Epithelial cell of prostate (primary cell): ENCODE data around the gene PIGZ.

Experiments
- DNase-seq: peaks from one replicate; pipeline ENCODE4 v3.0.0-alpha.2; 2011; ENCODE audit warnings: low read depth, low spot score
- H3K27ac ChIP-seq: fragments of 450-650 bp; 2 replicates; pipeline ENCODE4 v1.5.1; 2017; ENCODE audit warnings: mild to moderate bottlenecking

Gene PIGZ, protein sequence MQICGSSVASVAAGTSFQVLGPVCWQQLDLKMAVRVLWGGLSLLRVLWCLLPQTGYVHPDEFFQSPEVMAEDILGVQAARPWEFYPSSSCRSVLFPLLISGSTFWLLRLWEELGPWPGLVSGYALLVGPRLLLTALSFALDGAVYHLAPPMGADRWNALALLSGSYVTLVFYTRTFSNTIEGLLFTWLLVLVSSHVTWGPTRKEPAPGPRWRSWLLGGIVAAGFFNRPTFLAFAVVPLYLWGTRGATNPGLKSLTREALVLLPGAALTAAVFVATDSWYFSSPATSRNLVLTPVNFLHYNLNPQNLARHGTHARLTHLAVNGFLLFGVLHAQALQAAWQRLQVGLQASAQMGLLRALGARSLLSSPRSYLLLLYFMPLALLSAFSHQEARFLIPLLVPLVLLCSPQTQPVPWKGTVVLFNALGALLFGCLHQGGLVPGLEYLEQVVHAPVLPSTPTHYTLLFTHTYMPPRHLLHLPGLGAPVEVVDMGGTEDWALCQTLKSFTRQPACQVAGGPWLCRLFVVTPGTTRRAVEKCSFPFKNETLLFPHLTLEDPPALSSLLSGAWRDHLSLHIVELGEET

GRCh38 chr3:196968233-196969133 lies at the start of gene PIGZ:
Gene PIGZ (minus strand): TSS chr3:196968833. CDS start chr3:196952031, 16,802 bp downstream.
- DNase-seq, result no peak
- H3K27ac ChIP-seq, result no peak within 1 kb of the TSS

GRCh38 chr3:197017003-197017402 lies 48.4 kb upstream of the PIGZ start:
- H3K27ac ChIP-seq, result no peak overlapping the region
- no peak for DNase-seq

- no peak overlapping the region for H3K27ac ChIP-seq
- no peak for DNase-seq
Observed at GRCh38 chr3:197015790-197016736, 47.4 kb upstream of the PIGZ start.

DNA sequence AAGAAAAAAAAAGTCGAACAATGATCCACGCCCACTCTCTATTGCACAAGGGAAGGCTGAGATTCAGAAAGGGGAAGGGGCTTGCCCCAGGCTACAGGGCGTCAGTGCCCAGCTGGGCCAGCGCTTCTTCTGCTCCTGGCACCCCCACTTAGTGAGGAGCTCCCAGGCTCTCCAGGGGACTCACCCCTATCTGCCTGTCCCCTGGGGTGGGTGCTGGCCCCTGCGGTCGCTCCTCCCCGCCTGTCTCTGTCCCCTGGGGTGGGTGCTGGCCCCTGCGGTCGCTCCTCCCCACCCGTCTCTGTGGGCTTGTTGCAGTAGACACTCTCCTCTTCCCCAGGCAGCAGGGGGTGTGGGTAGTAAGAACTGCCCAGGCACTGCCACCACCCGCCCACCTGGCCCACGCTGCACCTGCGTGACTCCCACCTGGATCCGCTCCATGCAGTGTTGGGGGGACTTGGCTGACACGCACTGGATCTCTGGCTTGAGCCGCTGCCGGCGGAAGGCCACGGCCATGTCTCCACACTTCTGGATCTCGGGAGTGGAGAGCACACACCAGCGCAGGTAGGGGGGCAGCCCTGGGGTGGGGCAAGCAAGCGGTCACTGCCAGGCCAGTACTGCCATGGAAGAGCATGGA lies 46.4 kb upstream of the PIGZ start:
- no peak overlapping the region for H3K27ac ChIP-seq
- no peak for DNase-seq

DNA sequence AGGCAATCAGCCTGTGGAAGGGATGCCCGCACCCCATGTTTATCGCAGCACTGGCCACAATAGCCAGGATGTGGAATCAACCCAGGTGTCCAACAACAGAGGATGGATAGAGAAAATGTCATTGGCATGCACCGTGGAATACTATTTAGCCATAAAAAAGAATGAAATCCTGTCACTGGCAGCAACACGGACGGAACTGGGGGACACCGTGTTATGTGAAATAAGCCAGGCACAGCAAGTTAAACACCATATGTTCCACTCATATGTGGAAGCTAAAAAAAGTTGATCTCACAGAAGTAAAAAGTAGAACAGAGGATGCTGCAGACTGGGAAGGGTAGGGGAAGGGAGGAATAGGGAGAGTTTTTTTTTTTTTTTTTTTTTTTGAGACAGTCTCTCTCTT lies 45.4 kb upstream of the PIGZ start:
- DNase-seq, result no peak
- H3K27ac ChIP-seq, result no peak overlapping the region

GRCh38 chr3:197012540-197012883 lies 43.9 kb upstream of the PIGZ start:
- no peak for DNase-seq
- H3K27ac ChIP-seq, result no peak overlapping the region

DNA sequence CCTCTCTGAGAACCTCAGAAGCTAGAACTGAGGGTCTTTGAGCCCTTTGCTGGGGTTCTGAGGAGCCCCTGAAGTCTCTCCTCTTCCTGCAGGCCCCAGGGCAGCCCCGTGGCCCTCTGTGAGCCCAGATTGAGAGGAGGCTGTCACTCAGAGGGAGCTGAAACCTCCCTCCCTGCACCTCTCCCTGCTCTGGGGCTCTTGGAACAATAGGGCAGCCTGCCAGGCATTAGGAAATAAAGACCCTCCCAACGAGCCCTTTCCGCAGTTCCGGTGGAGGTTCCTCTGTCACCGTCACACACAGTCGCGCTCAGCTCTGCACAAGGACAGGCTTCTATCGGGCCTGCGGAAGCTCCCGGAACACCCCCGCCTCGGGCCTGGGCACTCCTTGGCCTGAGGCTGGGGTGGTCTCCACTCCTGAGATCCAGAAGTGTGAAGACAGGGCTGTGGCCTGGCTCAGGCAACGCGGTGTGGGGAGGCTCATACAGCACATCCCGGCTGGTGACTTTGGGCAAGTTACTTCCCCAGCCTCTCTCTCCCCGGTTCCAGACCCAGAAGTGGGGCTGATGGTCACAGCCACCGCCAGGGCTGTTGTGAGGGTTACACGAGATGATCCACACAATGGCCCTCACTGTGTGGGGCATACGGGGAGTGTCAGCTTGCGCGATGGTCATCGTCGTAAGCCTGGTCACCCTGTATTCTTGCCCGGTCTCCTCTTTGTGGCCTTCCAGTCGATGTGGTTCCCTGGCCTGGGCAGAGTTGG lies 43.3 kb upstream of the PIGZ start:
- no peak overlapping the region for H3K27ac ChIP-seq

DNA sequence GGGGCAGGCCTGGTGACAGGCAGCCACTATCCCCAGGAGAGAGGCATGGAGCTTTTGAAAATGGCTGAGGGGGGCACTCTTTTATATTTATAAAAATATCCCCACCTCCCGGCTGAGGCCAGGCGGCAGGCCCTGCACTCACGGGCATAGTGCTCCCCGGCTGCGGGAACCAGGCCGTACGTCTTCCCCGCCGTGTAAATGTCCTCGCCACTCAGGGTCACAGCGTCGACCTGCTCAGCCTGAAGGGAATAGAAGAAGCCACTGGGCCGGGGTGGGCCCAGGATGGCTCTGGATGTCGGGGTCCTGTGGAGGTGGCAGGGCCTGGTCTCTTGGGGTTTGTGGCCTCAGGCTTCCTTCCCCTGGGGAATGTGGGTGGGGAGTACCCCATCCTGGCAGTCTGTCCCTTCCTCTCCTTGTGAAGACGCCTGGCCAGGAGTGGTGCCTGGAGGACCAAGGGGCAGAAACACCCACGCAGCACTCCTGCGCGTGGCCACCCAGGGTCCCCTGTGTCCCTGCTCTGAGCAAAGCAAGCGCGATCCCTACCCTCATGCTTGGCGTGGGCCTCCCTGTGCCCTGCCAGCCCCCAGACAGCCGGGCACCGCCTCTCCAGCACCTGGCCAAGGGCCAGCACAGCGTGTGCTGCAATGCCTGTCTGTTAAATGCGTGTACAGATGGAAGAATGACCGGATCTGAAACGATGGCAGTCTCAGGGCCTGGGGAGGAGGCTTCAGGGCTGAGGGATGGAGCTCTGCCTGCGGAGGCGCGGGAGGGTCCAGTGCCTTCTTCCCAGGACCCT lies 42.1 kb upstream of the PIGZ start:
- DNase-seq, result no peak
- H3K27ac ChIP-seq, result no peak overlapping the region

More for the DNA sequence above, 43.3 kb upstream of the PIGZ start:
- DNase-seq, result no peak

DNA sequence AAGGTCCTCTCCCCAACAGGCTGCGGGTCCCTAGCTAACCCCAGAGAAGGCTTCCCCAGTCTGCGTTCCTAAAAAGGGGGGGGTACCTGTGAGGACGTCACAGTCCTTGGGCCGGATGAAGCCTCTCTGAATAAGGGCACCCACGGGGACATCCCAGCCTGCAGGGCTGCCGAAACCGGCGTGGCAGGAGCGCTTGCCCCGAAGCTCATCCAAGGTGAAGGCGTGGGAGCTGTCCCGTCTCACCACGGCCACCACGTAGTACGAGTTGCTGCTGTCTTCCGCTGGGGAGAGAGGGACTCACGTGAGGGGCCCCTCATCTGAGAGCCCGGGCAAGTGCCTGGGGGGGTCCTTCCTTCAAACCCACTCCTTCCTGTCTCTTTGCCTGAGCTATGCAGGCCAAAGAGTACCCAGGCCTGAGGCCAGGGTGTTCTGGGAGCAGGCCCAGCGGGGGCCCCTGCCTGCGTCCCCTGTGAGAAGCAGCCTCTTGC lies 40.9 kb upstream of the PIGZ start:
- H3K27ac ChIP-seq, result no peak overlapping the region
- no peak for DNase-seq

DNA sequence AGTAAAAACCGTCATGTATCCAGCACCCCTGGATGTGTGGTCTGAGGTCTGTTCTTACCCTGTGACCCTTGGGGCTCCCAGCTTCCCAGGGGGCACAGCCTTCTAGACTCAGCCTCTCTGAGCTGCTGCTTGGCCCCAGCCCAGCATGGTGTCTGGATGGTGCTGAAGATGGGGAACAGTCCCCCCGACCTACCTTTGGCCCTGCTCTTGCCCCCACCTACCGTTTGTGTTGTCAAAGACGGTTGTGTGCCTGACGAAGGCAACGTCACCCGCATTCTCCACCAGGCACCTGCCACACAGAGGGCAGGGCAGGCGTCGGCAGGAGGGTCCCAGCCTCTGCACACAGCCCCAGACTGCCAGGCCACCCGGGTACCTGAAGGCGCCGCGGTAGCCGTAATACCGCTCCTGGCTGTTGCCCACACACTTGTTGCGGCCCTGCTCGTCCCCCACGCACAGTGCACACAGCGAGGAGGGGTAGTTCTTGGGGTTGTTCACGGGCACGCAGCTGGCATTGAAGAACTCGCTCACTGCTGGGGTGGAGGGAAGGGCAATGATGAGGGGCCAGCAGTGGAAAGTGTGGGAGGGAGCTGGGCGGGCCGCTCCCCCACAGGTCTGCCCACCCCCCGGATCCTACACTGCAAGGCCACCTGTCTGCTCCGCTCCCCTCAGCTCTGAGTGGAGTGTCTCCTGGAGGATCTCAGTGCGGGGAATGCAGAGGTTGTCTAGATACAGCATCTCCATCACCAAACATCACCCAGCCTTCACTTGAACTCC lies 40.0 kb upstream of the PIGZ start:
- no peak overlapping the region for H3K27ac ChIP-seq
- no peak for DNase-seq

GRCh38 chr3:197007953-197008352 lies 39.3 kb upstream of the PIGZ start:
- no peak for DNase-seq

DNA sequence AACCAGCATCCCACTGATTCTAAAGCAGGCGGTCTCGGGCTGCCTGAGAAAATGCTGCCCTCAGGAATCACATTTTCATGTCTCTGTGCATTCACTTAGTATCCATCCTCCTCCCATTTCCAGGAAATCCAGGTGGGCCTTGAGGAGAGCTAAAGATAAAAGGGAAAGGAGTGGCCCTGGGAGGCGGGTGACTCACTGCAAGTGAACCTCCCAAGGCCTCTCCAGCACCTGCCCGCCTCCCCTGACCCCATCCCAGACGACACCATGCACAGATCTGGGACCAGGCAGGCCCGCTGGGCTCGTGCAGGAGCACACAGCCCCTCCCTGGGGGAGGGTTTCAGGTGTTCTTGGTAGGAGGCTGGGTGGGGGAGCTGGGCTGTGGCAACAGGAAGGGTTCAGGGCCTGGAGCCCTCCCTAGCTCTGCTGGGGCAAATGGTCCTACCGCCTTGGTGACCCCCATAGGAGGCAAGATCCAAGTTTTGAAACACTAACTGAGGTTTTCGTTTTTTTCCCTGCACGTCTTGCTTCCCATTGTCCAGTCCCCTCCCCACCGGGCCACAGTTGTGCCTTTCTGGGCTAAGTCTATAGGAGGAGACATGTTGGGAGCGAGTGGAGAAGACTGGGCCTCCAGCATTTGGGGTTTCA lies 38.8 kb upstream of the PIGZ start:
- H3K27ac ChIP-seq, result no peak overlapping the region
- no peak for DNase-seq

More at GRCh38 chr3:197007953-197008352, 39.3 kb upstream of the PIGZ start:
- no peak overlapping the region for H3K27ac ChIP-seq

DNA sequence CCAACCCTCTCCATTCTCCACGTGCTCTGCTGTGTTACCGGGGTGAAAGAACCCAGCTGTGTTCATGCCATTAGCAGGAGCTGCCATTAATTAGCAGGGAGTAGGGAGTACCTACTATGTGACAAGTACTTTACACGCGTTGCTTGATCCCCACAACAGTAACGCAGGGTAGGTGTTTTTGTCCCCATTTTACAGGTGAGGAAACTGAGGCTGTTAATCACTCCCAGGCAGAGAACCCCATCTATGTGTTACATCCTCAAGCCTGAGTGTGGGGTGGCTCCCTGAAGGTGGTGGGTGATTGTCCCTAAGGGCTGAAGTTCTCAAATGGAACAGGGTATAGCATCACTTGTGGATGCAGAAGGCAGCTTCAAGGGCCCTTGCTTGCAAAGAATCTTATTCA lies 38.2 kb upstream of the PIGZ start:
- no peak for DNase-seq
- no peak overlapping the region for H3K27ac ChIP-seq

DNA sequence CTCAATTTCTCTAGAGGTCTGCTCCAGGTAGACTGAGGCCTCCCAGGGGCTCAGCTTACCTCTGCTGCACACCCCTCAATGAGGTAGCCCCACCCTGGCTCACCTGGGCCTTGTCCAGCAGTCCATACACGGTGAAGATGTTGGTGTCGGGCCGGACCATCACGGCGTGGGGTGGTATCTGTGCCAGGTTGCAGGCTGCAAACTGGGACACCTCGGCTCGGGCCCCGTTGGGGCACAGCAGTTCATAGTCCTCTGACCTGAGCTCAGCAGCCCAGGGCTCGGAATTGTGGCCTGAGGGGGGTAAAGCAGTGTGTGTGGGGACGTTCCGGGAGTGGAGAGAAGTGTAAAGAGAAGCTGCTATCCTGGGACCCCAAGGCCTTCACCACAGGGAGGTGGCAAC lies 37.8 kb upstream of the PIGZ start:
- no peak for DNase-seq

DNA sequence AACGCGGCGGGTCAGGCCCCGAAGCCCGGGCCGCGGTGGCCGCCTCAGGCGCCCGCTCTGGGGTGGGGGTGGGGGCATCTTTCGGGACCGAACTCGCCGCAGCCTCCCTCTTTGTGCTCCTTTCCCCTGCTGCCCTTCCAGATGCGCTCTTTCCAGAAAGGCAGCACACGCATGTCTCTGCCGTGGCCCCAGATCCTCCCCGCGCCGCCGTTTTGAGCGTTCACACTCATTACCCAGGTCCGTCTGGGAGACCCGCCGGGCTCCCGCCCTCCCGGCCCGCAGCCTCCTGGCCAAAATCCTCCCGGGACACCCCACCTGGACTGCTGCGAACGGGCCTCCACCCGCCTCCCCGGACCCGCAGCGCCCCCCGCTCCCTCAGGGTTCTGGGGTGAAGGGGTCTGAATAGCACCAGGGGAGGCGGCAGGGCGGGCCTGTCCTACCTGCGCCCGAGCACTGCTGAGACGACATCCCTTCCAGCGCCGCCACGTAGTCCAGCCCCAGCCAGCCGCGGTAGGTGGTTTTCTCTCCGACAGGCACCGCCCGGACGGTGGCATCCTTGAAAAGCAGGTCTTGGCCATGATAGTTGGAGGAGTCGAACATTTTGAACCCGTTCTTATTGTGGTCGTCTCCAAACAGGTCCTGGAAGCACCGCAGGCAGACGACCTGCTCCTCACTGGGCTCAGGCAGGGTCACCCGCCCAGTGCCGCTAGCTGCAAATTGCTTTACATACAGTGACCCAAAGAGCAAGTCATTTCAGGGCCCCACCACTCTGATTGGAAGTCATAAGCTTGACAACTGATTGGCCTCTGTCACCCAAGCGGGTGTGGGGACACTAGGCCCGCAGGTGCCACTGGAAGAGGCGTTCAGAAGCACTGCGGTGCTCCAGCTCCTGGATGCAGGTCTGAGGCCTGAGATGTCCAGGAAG lies 35.1 kb upstream of the PIGZ start:
- no peak for DNase-seq
- H3K27ac ChIP-seq, result peak overlapping the region; percentile 50

More for the DNA sequence above, 37.8 kb upstream of the PIGZ start:
- no peak overlapping the region for H3K27ac ChIP-seq
